OCI-LY7 (cell line): ENCODE measurements around the gene PCIF1.

Experiments
- CTCF ChIP-seq: fragments of 200-600 bp; sonication (generic); conservative IDR thresholded peaks from 2 replicates; pipeline ENCODE4 v1.5.1; 2014; ENCODE audit warnings: mild to moderate bottlenecking, antibody characterized with exemption, low read length, moderate library complexity, mixed read lengths
- EZH2phosphoT487 ChIP-seq: fragments of 200-600 bp; sonication (generic); IDR thresholded peaks from 2 replicates; pipeline ENCODE4 v1.6.1; 2018; ENCODE audit warnings: low read depth, borderline replicate concordance, mild to moderate bottlenecking, mixed run types, antibody characterized with exemption, low read length, moderate library complexity, mixed read lengths

- TF ChIP-seq CTCF: no peak
- TF ChIP-seq EZH2phosphoT487: no peak
These were observed 10.6 kb downstream of the PCIF1 start for GRCh38 chr20:45944965-45945677.
